Liver (tissue), 9 donors: ENCODE measurements around the gene AFMID. TPM values are rescaled to one million over a fixed set of nuclear protein-coding genes. Genes with fewer than 3 reads are reported as not detected.

Experiments
- DNase-seq: peaks from one replicate; pipeline ENCODE4 v3.0.0-alpha.2; 2017; ENCODE audit warnings: low spot score
- H3K27ac ChIP-seq, 2 donors: one replicate each; pipeline ENCODE4 v1.7.0; 2013; ENCODE audit warnings: inconsistent platforms in 2 of 2, low read length in 2 of 2, control low read depth in 1 of 2, low read depth in 1 of 2, mild to moderate bottlenecking in 1 of 2
- H3K27me3 ChIP-seq, 4 donors: one replicate each; pipeline versions ENCODE4 v1.6.1 to v1.7.0; 2013; ENCODE audit warnings: low read length in 3 of 4, inconsistent platforms in 1 of 4, mild to moderate bottlenecking in 1 of 4, moderate library complexity in 1 of 4; ENCODE audit not compliant: control insufficient read depth in 4 of 4, insufficient read depth in 4 of 4
- H3K36me3 ChIP-seq, 4 donors: one replicate each; pipeline versions ENCODE4 v1.6.1 to v1.7.0; 2013; ENCODE audit warnings: low read length in 3 of 4, mild to moderate bottlenecking in 3 of 4, low read depth in 1 of 4, moderate library complexity in 1 of 4; ENCODE audit not compliant: control insufficient read depth in 4 of 4, insufficient read depth in 3 of 4
- H3K4me1 ChIP-seq, 4 donors: one replicate each; pipeline versions ENCODE4 v1.6.1 to v1.7.0; 2013; ENCODE audit warnings: low read length in 3 of 4, mild to moderate bottlenecking in 3 of 4, moderate library complexity in 1 of 4; ENCODE audit not compliant: control insufficient read depth in 4 of 4, insufficient read depth in 4 of 4
- H3K4me3 ChIP-seq, 3 donors: one replicate each; pipeline versions ENCODE4 v1.6.1 to v1.7.0; 2013; ENCODE audit warnings: low read length in 3 of 3, control low read depth in 1 of 3, low read depth in 1 of 3, mild to moderate bottlenecking in 1 of 3
- H3K9ac ChIP-seq, 2 donors: one replicate each; pipeline ENCODE4 v1.7.0; 2013; ENCODE audit warnings: low read length in 2 of 2, mild to moderate bottlenecking in 2 of 2, moderate library complexity in 2 of 2, control low read depth in 1 of 2, low read depth in 1 of 2
- H3K9me3 ChIP-seq, 4 donors: one replicate each; pipeline versions ENCODE4 v1.6.1 to v1.7.0; 2013; ENCODE audit warnings: low read length in 3 of 4; ENCODE audit not compliant: control insufficient read depth in 4 of 4
- ATF3 ChIP-seq: IDR thresholded peaks from 2 replicates; pipeline ENCODE4 v1.6.1; 2016; ENCODE audit warnings: antibody characterized with exemption
- CTCF ChIP-seq: fragments of 150-350 bp; IDR thresholded peaks from 2 replicates; pipeline ENCODE4 v1.5.1; 2017; ENCODE audit warnings: improper control_type of control experiment, low read depth, low read length; ENCODE audit not compliant: missing input control
- EGR1 ChIP-seq, 2 donors: IDR thresholded peaks; 2 replicates each; pipeline ENCODE4 v1.6.1; 2016 to 2018; ENCODE audit warnings: antibody characterized with exemption in 2 of 2, low read depth in 2 of 2
- FOXA1 ChIP-seq: IDR thresholded peaks from 2 replicates; pipeline ENCODE4 v1.6.1; 2016; ENCODE audit warnings: antibody characterized with exemption
- FOXA2 ChIP-seq: IDR thresholded peaks from 2 replicates; pipeline ENCODE4 v1.6.1; 2016; ENCODE audit warnings: antibody characterized with exemption
- GABPA ChIP-seq, 2 donors: IDR thresholded peaks in 1 of 2; conservative IDR thresholded peaks in 1 of 2; 2 replicates each; pipeline ENCODE4 v1.6.1; 2016; ENCODE audit warnings: antibody characterized with exemption in 2 of 2, mild to moderate bottlenecking in 1 of 2, moderate library complexity in 1 of 2
- HNF4A ChIP-seq, 2 donors: conservative IDR thresholded peaks; 2 replicates each; pipeline ENCODE4 v1.6.1; 2016; ENCODE audit warnings: antibody characterized with exemption in 2 of 2, mild to moderate bottlenecking in 2 of 2
- HNF4G ChIP-seq: IDR thresholded peaks from 2 replicates; pipeline ENCODE4 v1.6.1; 2016; ENCODE audit warnings: antibody characterized with exemption
- JUND ChIP-seq, 2 donors: IDR thresholded peaks; 2 replicates each; pipeline ENCODE4 v1.6.1; 2016; ENCODE audit warnings: antibody characterized with exemption in 2 of 2
- MAX ChIP-seq: IDR thresholded peaks from 2 replicates; pipeline ENCODE4 v1.6.1; 2016; ENCODE audit warnings: antibody characterized with exemption
- NR2F2 ChIP-seq: IDR thresholded peaks from 2 replicates; pipeline ENCODE4 v1.6.1; 2016; ENCODE audit warnings: antibody characterized with exemption
- RAD21 ChIP-seq, 2 donors: IDR thresholded peaks; 2 replicates each; pipeline ENCODE4 v1.6.1; 2016; ENCODE audit warnings: antibody characterized with exemption in 2 of 2, mild to moderate bottlenecking in 2 of 2
- REST ChIP-seq: IDR thresholded peaks from 2 replicates; pipeline ENCODE4 v1.6.1; 2016; ENCODE audit warnings: antibody characterized with exemption, mild to moderate bottlenecking
- RXRA ChIP-seq, 2 donors: IDR thresholded peaks; 2 replicates each; pipeline ENCODE4 v1.6.1; 2017 to 2018; ENCODE audit warnings: antibody characterized with exemption in 2 of 2, mild to moderate bottlenecking in 1 of 2
- SP1 ChIP-seq: IDR thresholded peaks from 2 replicates; pipeline ENCODE4 v1.6.1; 2018; ENCODE audit warnings: antibody characterized with exemption, mild to moderate bottlenecking
- TAF1 ChIP-seq: conservative IDR thresholded peaks from 2 replicates; pipeline ENCODE4 v1.6.1; 2016; ENCODE audit warnings: antibody characterized with exemption, mild to moderate bottlenecking
- YY1 ChIP-seq: IDR thresholded peaks from 2 replicates; pipeline ENCODE4 v1.6.1; 2016; ENCODE audit warnings: antibody characterized with exemption, mild to moderate bottlenecking
- ZBTB33 ChIP-seq: IDR thresholded peaks from 2 replicates; pipeline ENCODE4 v1.6.1; 2016; ENCODE audit warnings: antibody characterized with exemption
- WGBS: extraction: QIAGEN DNeasy Blood & Tissue Kit; methylation state at CpG from one replicate; pipeline ENCODE4 v1.1.7; 2013; 5-methylcytosine and 5-hydroxymethylcytosine counted together
- polyA plus RNA-seq, 2 donors: library from polyadenylated mRNA; stranded (reverse) in 1 of 2; unstranded in 1 of 2; fragments of 200-250 nt in 1 of 2; fragments of >200 nt in 1 of 2; fragmentation: Nextera tagmentation in 1 of 2; extraction: Ambion mirVana in 1 of 2; gene quantifications; one replicate each; pipeline versions ENCODE4 v1.2.1 to v1.2.3, GENCODE V29; 2013 to 2015
- total RNA-seq, 2 donors: library from RNA; depleted of rRNA; stranded (reverse); fragments of >200 nt; gene quantifications; one replicate each; pipeline ENCODE4 v1.2.3, GENCODE V29; 2014
- donor health status: healthy.
- donor health status: healthy.
- donor health status: healthy.
- donor health status: healthy.
- donor health status: healthy.

The AFMID gene
- total and polyA plus RNA-seq, 4 donors, result 73.4 to 201 (median 138) TPM

- Histone ChIP-seq H3K36me3 (peaks cover 0 to 20% (median 4%) of the 10 kb centered on the region in 4 donors), H3K27ac (peak within 1 kb of the TSS; percentile 39 to 73), H3K9me3 (no peaks in the 10 kb centered on the region), H3K4me1 (peaks cover 7 to 26% (median 18%) of the 10 kb centered on the region in 4 donors), H3K9ac (peak within 1 kb of the TSS in 1 of 2 donors; percentile 28), H3K27me3 (no peaks in the 10 kb centered on the region), H3K4me3 (peak within 1 kb of the TSS; percentile 69 to 87 (median 74))
- under 1% methylated on average over 84 of the region's 84 CpGs for WGBS
- DNase-seq, result peak; percentile 89
- TF ChIP-seq FOXA2 (no peak), SP1 (peak; percentile 24), HNF4G (no peak), HNF4A (conservative IDR thresholded peaks at IDR 0.05) (no peak), RAD21 (IDR thresholded peaks at IDR 0.05) (peak in 1 of 2 donors; percentile 6), EGR1 (IDR thresholded peaks at IDR 0.05; ENCODE audit: low read depth in 2 of 2) (no peak), YY1 (no peak), CTCF (no peak)
Observed at GRCh38 chr17:78168242-78168902, 18.8 kb upstream of the AFMID start, which contains the start of gene SYNGR2. Gene SYNGR2 (plus strand): TSS chr17:78168581. CDS start chr17:78168617, 36 bp downstream.

GRCh38 chr17:78168903-78169793 is 18.0 kb upstream of the AFMID start:
- TF ChIP-seq GABPA (IDR thresholded peaks at IDR 0.05 in 1 of 2, conservative IDR thresholded peaks at IDR 0.05 in 1 of 2) (no peak), NR2F2 (no peak), ATF3 (no peak), HNF4A (conservative IDR thresholded peaks at IDR 0.05) (no peak), MAX (no peak), TAF1 (no peak), YY1 (no peak), REST (no peak), JUND (IDR thresholded peaks at IDR 0.05) (no peak), HNF4G (no peak), RAD21 (IDR thresholded peaks at IDR 0.05) (no peak), FOXA1 (no peak), EGR1 (IDR thresholded peaks at IDR 0.05; ENCODE audit: low read depth in 2 of 2) (no peak), FOXA2 (no peak), RXRA (IDR thresholded peaks at IDR 0.05) (no peak), CTCF (no peak), ZBTB33 (no peak), SP1 (no peak)
- WGBS, result 7% methylated on average over 38 of the region's 38 CpGs
- Histone ChIP-seq H3K36me3 (peaks cover 0 to 21% (median 4%) of the 10 kb centered on the region in 4 donors), H3K9me3 (no peaks in the 10 kb centered on the region), H3K27me3 (no peaks in the 10 kb centered on the region), H3K4me3 (peak overlapping the region; percentile 41 to 87 (median 74)), H3K9ac (peak overlapping the region in 1 of 2 donors; percentile 28), H3K4me1 (peaks cover 11 to 29% (median 20%) of the 10 kb centered on the region in 4 donors), H3K27ac (peak overlapping the region; percentile 39 to 73)
- DNase-seq, result no peak
